ENCODE results near the gene ZNF497.
"Not testable (repeated sequence)": the region's sequence is repeated elsewhere in the genome, so short reads cannot be mapped to it uniquely, and the experiment has no call there.

The ZNF497 gene

DNA sequence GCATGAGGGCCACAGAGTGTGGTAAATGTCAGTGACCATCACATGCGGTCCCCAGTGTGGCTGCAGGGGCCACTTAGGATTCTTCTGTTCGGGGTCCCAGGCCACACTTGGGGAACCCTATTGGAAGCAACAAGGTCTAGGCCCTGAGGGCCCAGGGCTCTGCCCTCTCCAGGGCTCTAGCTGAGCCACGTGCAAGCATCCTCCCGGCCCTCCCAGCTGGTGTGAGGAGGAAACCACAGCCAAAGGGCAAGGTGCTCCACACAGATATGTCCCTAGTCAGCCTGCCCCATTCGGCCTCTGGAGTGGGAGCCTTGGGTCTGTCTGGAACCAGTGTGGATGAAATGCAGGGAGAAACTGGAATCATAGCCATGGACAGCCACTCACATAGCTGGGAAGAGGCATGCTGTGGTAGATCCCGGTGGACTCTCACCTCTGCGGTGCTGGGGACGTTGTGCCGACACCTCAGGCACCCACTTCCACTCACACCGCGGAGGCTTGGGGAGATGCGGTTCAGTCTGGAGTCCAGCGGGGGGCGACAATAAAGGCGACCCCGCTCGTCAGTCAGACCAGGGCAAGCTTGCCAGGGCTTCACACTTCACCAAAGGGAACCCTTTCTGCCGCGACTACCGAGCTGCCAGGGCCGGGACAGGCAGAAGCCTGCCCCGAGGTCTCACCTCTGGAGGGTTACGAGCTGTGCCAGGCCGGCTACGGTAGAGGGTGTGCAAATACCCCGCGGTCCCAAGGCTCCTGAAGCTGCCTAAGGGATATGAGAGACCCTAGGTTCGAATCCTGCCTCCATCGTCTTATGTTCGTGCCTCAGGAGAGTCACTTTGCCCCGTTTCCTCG, 4.3 kb upstream of the ZNF497 start:
- DNase-seq = no peak

GRCh38 chr19:58364146-58364545, 1.6 kb upstream of the ZNF497 start:
- no peak for DNase-seq

DNA sequence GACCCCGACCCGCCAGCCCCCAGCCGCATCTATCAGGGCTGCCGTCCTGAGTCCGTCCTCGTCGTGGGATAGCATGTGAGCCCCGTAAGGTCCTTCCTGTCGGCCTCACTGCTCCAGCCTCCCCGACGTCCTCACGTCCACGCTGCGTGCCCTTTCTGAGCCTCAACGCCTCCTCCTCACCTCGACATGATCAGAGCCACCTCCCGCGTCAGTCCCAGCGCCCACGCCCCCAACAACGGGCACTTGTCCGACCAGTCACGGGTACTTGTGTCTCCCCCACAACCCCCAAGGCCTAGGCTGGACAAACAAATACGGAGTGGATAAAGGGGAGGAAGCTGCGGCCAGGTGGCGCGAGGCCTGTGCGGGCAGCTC, 665 bp downstream of the ZNF497 start:
- peak; percentile 35 for DNase-seq

GRCh38 chr19:58357481-58358145, 4.9 kb downstream of the ZNF497 start:
- DNase-seq = no peak

GRCh38 chr19:58356766-58357480, 5.6 kb downstream of the ZNF497 start:
- no peak for DNase-seq

DNA sequence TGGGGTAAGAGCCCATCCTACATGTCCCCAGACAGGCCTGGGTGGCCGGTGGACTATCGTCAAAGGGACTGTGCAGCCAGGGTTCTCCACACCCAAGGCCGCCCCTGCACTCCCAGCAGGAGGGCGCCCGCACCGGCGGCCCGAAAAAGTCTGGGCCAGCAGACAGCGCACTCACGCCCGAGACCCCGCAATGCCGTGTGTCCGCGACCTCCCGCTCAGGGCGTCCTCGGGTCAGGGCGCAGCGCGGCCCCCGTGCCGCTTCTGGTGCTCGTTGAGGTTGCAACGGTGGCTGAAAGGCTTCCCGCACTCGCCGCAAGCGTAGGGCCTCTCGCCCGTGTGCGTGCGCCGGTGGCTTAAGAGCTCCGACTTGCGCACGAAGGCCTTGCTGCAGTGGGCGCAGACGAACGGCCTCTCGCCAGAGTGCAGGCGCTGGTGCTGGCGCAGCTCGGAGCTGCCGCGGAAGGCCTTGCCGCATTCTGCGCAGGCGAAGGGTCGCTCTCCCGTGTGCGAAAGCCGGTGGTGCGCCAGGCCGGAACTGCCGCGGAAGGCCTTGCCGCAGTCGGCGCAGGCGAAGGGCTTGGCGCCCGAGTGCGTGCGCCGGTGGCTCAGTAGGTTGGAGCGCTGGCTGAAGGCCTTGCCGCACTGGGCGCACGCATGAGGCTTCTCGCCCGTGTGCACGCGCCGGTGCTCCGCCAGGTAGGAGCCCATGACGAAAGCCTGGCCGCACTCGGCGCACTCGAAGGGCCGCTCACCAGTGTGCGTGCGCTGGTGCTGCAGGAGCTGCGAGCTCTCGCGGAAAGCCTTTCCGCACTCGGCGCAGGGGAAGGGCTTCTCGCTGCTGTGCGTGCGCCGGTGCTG, 6.4 kb downstream of the ZNF497 start:
- peak; percentile 24 for DNase-seq

DNA sequence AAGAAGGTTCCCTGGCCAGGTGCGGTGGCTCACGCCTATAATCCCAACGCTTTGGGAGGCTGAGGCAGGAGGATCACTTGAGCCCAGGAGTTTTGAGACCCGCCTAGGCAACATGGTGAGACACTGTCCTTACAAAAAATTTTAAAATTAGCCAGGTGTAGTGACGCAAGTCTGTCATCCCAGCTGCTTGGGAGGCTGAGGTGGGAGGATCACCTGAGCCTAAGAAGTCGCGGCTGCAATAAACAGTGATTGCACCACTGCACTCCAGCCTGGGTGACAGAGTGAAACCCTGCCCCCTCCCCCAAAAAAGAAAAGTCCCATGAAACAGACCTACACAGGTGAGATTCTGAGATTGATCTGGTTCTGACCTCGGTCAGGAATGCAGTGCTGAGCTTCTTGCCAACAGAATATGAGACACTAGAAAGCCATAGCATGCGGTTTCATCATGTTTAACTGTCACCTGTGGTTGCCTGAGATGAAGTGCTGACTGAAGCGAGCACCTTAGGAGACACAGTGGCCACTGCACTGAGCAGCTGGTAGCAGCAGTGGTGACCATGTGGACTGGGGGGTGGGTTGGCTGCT, 7.2 kb downstream of the ZNF497 start:
- no peak for DNase-seq

DNA sequence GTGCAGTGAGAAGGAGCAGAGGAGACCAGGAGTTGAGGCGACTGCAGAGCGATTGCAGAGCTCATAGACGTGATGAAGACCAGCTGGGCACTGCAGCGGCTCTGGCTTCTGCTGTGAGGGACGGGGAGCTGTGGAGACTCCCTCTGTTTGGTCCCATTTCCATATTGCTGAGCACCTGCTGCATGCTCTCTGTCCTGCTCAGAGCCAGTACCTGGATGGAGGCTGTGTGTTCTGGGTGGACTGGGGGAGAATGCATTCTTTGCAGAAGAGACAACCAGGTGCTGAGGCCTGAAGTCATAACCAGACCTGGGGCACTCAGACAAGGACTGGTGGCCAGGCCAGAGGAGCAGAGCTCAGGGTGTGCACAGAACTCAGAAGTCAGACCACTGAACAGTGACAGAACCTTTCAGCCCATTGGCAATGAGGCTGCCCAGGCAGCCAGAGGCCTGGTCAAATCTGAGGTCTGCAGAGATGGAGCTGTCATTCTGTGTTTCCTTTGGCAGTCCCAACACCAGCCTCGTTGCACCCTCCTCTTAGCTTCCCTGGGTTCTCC, 8.0 kb downstream of the ZNF497 start:
- DNase-seq = no peak

DNA sequence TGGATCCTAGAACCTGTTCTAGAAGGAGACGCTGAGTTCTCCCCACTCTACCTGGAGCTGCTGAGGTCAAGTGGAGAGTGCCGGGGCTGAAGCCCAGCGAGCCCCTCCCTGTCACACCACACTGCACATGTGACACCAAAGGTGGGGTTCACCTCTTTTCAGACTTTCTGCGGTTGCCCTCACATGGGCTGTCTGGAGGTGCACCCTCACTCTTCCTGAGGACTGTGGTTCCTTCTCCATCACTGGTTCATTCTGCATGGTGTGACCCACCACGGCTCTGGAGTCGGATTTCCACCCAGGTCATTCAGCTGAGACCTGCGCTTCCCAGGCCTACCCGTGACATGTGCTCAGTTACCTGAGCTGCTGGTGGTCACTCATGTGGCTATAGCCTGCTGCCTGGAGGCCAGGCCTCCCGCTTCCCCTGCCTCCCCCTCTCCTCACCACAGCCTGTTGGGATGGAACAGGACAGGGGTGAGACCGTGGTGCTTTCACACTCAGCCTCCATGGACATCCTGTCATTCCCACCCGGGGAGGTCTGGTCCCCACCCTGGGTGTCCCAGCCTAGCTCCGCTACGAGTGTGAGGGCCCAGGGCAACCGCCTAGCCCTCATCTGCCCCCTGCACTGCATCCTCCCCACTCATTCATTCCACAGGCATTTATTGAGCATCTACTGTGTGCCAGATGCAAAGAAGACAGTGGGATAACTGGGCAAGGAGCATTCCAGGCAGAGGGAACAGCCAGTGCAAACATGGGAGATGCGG, 8.7 kb downstream of the ZNF497 start:
- no peak for DNase-seq

GRCh38 chr19:58352760-58353671, 9.5 kb downstream of the ZNF497 start, which contains the start of gene A1BG:
A1BG (minus strand) TSS chr19:58353492; CDS start chr19:58353437, 55 bp downstream.
- no peak for DNase-seq

DNA sequence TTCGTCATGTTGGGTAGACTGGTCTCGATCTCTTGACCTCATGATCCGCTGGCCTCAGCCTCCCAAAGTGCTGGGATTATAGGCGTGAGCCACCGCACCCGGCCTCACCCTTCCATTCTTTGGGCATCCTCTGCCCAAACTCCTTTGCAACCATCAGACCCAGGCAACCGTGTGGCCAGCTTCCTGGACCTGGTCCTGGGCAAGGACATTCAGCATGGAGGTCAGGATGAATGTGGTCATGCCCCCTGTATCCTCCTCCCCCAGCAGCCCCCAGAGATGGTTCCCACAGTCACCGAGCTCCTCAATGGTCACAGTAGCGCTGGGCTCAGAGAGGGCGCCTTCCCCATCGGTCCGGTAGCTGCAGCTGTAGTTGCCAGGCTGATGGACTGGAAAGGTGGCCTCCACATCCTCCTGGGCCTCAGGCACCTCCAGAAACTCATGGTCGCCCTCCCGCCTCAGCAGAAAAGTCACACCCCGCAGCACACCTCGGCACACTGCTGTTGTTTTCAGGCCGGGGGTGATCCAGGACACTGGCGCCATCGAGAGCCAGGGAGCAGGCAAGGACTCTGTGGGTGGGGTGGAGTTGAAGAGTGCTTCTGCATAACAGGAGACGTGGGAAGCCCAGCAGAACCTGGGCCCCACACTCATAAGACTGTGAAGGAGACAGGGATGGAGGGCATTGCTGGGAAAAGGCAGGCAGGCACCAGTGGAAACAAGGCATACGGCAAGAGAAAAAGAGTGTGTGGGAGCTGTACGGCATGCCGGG, 10.4 kb downstream of the ZNF497 start:
- no peak for DNase-seq

DNA sequence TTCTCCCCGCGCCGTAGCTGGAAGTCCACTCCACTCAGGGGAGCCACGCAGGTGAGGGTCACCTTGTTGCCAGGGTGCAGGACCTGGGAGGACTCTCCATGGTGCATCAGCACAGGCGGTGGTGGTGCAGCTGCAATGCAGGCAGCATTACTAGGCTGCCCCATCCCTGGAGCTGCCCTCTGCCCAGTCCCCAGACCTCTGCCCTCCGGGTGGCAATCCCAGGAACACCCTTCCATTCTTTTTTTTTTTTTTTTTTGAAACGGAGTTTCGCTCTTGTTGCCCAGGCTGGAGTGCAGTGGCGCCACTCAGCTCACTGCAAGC, 11.0 kb downstream of the ZNF497 start:
- no peak for DNase-seq

DNA sequence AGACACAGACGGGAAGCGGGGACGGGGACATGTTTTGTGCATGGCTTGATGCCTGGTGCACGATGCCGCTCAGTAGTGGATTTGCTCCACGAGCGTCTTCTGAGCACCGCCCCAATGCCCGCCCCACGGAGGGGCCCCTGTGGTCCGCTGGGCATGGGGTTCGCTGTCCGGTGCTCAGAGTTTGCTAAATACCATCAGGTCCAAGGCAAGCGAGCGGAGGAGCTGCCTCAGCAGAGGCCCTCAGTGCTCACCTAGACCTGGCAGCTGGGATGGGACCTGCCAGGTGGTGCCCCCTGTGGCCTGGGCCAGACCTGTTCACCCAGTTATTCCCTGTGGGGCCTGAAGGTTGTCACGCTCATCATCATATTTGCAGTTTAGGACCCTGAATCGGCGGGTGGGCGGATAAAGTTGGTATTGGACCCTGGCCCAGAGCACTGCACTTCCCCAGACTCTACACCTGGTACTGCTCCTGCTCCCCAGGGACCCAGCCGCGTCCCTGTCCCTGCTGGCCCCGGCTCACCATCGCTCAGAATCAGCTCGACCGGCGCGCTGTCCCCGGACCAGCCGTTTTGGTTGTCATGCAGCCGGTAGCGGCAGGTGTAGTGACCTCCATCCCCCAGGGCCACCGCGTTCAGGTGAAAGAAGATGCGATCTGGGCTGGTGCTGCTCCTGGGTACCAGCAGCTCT, 11.5 kb downstream of the ZNF497 start:
- DNase-seq = no peak

DNA sequence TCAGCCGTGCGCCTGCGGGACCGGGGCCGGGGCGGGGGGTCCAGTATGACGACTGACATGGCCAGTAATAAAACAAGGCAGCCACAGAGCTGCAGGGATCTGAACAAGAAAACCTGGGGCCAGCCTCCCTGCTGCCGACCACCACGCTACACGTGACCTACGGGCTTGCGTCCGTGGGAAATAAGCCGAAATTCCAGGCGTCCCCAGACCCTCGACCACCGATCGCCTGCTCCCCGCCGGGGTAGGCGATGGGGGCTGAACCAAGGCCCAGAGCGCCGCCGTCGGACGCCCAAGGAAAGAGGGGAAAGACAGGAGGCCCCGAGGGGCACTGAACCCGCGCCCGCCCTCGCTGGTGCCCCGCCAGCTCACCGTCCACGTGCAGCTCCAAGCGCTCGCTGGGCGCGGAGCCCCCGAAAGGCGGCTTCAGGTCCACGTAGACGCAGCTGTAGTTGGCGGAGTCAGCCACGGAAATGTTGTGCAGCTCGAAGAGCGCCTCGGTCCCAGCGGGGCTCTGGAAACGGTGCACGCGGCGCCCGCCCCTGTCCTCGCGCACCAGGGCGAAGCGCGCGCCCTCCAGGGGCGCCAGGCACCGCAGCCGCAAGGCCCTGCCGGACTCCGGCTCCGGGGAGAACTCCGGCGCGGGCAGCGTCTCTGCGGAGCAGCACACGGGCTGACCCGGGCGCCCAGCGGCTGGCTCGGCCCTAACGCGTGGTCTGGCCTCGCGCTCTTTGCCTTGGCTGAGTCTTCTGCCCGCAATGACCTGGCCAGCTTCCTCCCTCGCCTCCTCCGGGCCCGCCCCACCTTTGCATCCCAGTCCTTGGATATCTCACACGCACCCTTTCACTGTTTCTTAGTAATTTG, 12.3 kb downstream of the ZNF497 start:
- no peak for DNase-seq

- no peak for DNase-seq
Measured at GRCh38 chr19:58349590-58349989, 13.0 kb downstream of the ZNF497 start.

GRCh38 chr19:58348080-58348479, 14.5 kb downstream of the ZNF497 start:
- not testable (repeated sequence) for DNase-seq

All from CD4-positive, alpha-beta T cell treated with Interleukin-17A for 1 hour (primary cell).